Neural progenitor cell (in vitro differentiated cells): ENCODE data around the gene DISP2. TPM values are rescaled to one million over a fixed set of nuclear protein-coding genes. Genes with fewer than 3 reads are reported as not detected.
A peak's percentile ranks its signal among the peaks of the same experiment; 100 is the strongest.

ENCODE experiments used
- DNase-seq: peaks from one replicate; pipeline ENCODE4 v3.0.0-alpha.2; 2016; ENCODE audit warnings: low spot score
- H2AFZ ChIP-seq: fragments of 200-600 bp; sonication (generic); replicated peaks from 2 replicates; pipeline ENCODE4 v1.6.1; 2016; ENCODE audit warnings: antibody characterized with exemption
- H3F3A ChIP-seq: fragments of 200-600 bp; sonication (generic); 2 replicates; pipeline ENCODE4 v1.6.1; 2016; ENCODE audit warnings: antibody characterized with exemption, low read depth
- H3K27ac ChIP-seq: fragments of 200-600 bp; sonication (generic); 2 replicates; pipeline ENCODE4 v1.5.1; 2016; ENCODE audit warnings: mild to moderate bottlenecking
- H3K27me3 ChIP-seq: fragments of 200-600 bp; sonication (generic); 2 replicates; pipeline ENCODE4 v1.6.1; 2016; ENCODE audit warnings: mild to moderate bottlenecking, moderate library complexity
- H3K36me3 ChIP-seq: fragments of 200-600 bp; sonication (generic); 2 replicates; pipeline ENCODE4 v1.5.1; 2016
- H3K4me1 ChIP-seq: fragments of 200-600 bp; sonication (generic); 2 replicates; pipeline ENCODE4 v1.6.1; 2016; ENCODE audit warnings: mixed run types
- H3K4me2 ChIP-seq: fragments of 200-600 bp; sonication (generic); 2 replicates; pipeline ENCODE4 v1.6.1; 2016
- H3K4me3 ChIP-seq: fragments of 200-600 bp; sonication (generic); 2 replicates; pipeline ENCODE4 v1.5.1; 2016
- H3K79me2 ChIP-seq: fragments of 200-600 bp; sonication (generic); 2 replicates; pipeline ENCODE4 v1.6.1; 2016; ENCODE audit warnings: low read depth
- H3K9ac ChIP-seq: fragments of 200-600 bp; sonication (generic); 2 replicates; pipeline ENCODE4 v1.6.1; 2016
- H3K9me3 ChIP-seq: fragments of 200-600 bp; sonication (generic); 2 replicates; pipeline ENCODE4 v1.5.1; 2016; ENCODE audit warnings: low read depth
- H4K20me1 ChIP-seq: fragments of 200-600 bp; sonication (generic); 2 replicates; pipeline ENCODE4 v1.6.1; 2016; ENCODE audit warnings: low read depth
- H3K27ac Mint-ChIP-seq: 3 replicates; pipeline ENCODE4 v1.8.0; 2021; ENCODE audit warnings: mixed read lengths
- H3K27me3 Mint-ChIP-seq: 2 replicates; pipeline ENCODE4 v1.8.0; 2022; ENCODE audit warnings: low read depth, mild to moderate bottlenecking, inconsistent platforms, moderate library complexity, mixed read lengths; ENCODE audit not compliant: insufficient read depth
- H3K36me3 Mint-ChIP-seq: 3 replicates; pipeline ENCODE4 v1.8.0; 2021; ENCODE audit warnings: mixed read lengths
- H3K4me1 Mint-ChIP-seq: 3 replicates; pipeline ENCODE4 v1.8.0; 2021; ENCODE audit warnings: mixed read lengths
- H3K4me3 Mint-ChIP-seq: 3 replicates; pipeline ENCODE4 v1.8.0; 2021; ENCODE audit warnings: mild to moderate bottlenecking, moderate library complexity, mixed read lengths
- H3K9me3 Mint-ChIP-seq: 3 replicates; pipeline ENCODE4 v1.8.0; 2020; ENCODE audit warnings: mixed read lengths
- CTCF ChIP-seq: fragments of 200-600 bp; sonication (generic); IDR thresholded peaks from 2 replicates; pipeline ENCODE4 v1.5.1; 2017; ENCODE audit warnings: antibody characterized with exemption, mild to moderate bottlenecking
- EZH2 ChIP-seq: fragments of 200-600 bp; sonication (generic); IDR thresholded peaks from 2 replicates; pipeline ENCODE4 v1.6.1; 2017; ENCODE audit warnings: antibody characterized with exemption, mild to moderate bottlenecking, moderate library complexity
- EZH2phosphoT487 ChIP-seq: fragments of 200-600 bp; sonication (generic); IDR thresholded peaks from 2 replicates; pipeline ENCODE4 v1.6.1; 2017; ENCODE audit warnings: antibody characterized with exemption
- total RNA-seq: library from RNA; depleted of rRNA; stranded (reverse); fragments of >200 nt; gene quantifications from 2 replicates; pipeline ENCODE4 v1.2.3, GENCODE V29; 2015; ENCODE audit warnings: low replicate concordance

DISP2 gene
- total RNA-seq, 1 donor from 2014 or later, result not detected

- Mint-ChIP-seq H3K36me3 (peaks cover 5% of the 10 kb centered on the region), H3K9me3 (no peaks in the 10 kb centered on the region), H3K4me3 (no peak overlapping the region), H3K27ac (no peak overlapping the region), H3K27me3 (peaks cover 4% of the 10 kb centered on the region), H3K4me1 (peaks cover 24% of the 10 kb centered on the region)
- H3F3A ChIP-seq, result no peaks in the 10 kb centered on the region
- H3K27me3 ChIP-seq, result no peaks in the 10 kb centered on the region
- peaks cover 14% of the 10 kb centered on the region for H3K4me1 ChIP-seq
- peaks cover 11% of the 10 kb centered on the region for H4K20me1 ChIP-seq
- H3K4me3 ChIP-seq, result no peak overlapping the region
- DNase-seq, result no peak
- H2AFZ ChIP-seq, result no peak overlapping the region
- H3K9ac ChIP-seq, result no peak overlapping the region
- H3K27ac ChIP-seq, result no peak overlapping the region
- H3K4me2 ChIP-seq, result no peak overlapping the region
- H3K79me2 ChIP-seq, result peaks cover 29% of the 10 kb centered on the region
- TF ChIP-seq EZH2 (no peak), EZH2phosphoT487 (no peak), CTCF (no peak)
- H3K36me3 ChIP-seq, result no peaks in the 10 kb centered on the region
- H3K9me3 ChIP-seq, result no peaks in the 10 kb centered on the region
Observed at GRCh38 chr15:40380636-40381035, 22.6 kb downstream of the DISP2 start.

- Histone ChIP-seq H4K20me1 (peaks cover 14% of the 10 kb centered on the region), H2AFZ (peak overlapping the region; percentile 75), H3F3A (no peaks in the 10 kb centered on the region), H3K9ac (no peak overlapping the region), H3K4me3 (no peak overlapping the region), H3K36me3 (peaks cover 6% of the 10 kb centered on the region), H3K4me2 (no peak overlapping the region), H3K4me1 (peaks cover 14% of the 10 kb centered on the region), H3K79me2 (peaks cover 32% of the 10 kb centered on the region), H3K9me3 (no peaks in the 10 kb centered on the region), H3K27ac (no peak overlapping the region), H3K27me3 (no peaks in the 10 kb centered on the region)
- Mint-ChIP-seq H3K4me1 (peaks cover 24% of the 10 kb centered on the region), H3K27ac (no peak overlapping the region), H3K4me3 (peak overlapping the region; percentile 99), H3K27me3 (peaks cover 4% of the 10 kb centered on the region), H3K36me3 (peaks cover 14% of the 10 kb centered on the region), H3K9me3 (no peaks in the 10 kb centered on the region)
- TF ChIP-seq EZH2 (no peak), EZH2phosphoT487 (no peak), CTCF (no peak)
- DNase-seq, result no peak
Observed at GRCh38 chr15:40381818-40382529, 24.0 kb downstream of the DISP2 start.

GRCh38 chr15:40382580-40383456 lies 24.8 kb downstream of the DISP2 start, which contains the start of gene KNSTRN:
Gene KNSTRN, plus strand, starts transcription at chr15:40382721. Its CDS starts 115 bp downstream, at chr15:40382836.
- TF ChIP-seq EZH2phosphoT487, result no peak
- peak; percentile 12 for TF ChIP-seq EZH2
- peak within 1 kb of the TSS; percentile 88 for H3K4me3 ChIP-seq
- peak within 1 kb of the TSS; percentile 67 for H3K9ac ChIP-seq
- H3K79me2 ChIP-seq, result peaks cover 32% of the 10 kb centered on the region
- Mint-ChIP-seq H3K4me3 (peak within 1 kb of the TSS; percentile 99), H3K9me3 (no peaks in the 10 kb centered on the region), H3K27me3 (peaks cover 4% of the 10 kb centered on the region), H3K36me3 (peaks cover 21% of the 10 kb centered on the region), H3K4me1 (peaks cover 24% of the 10 kb centered on the region), H3K27ac (peak within 1 kb of the TSS; percentile 77)
- peaks cover 15% of the 10 kb centered on the region for H3K36me3 ChIP-seq
- peak; percentile 96 for DNase-seq
- peaks cover 14% of the 10 kb centered on the region for H4K20me1 ChIP-seq
- H2AFZ ChIP-seq, result peak within 1 kb of the TSS; percentile 75
- no peak within 1 kb of the TSS for H3K27ac ChIP-seq
- no peaks in the 10 kb centered on the region for H3F3A ChIP-seq
- peaks cover 14% of the 10 kb centered on the region for H3K4me1 ChIP-seq
- no peaks in the 10 kb centered on the region for H3K27me3 ChIP-seq
- H3K9me3 ChIP-seq, result no peaks in the 10 kb centered on the region
- peak within 1 kb of the TSS; percentile 86 for H3K4me2 ChIP-seq
